Measurements from ENCODE around the gene GUK1. TPM values are rescaled to one million over a fixed set of nuclear protein-coding genes. Genes with fewer than 3 reads are reported as not detected.

GUK1 gene
- total and polyA plus RNA-seq, 2 of the 8 experiments (the other 6 are each of a cell fraction or from before 2014, with no cell fraction given), result 68.5 to 183 TPM

DNA sequence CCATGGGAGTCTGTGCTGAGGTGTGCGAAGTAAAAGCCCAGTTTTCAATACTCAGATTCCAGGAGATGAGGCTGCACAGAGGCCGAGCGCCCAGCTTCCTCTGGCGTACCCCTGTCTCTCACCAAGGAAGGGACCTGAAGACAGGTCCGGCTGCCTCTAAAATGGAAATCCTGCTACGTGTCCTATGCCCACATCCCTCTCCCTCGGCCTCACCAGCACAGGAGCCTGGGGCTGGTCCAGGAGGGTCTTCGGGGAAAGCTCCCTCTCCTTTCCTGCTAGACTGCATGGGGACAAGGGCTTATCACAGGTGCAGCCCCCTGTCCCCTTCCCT lies 31.4 kb upstream of the GUK1 start (continued):
- TF ChIP-seq CHD7 (IDR thresholded peaks at IDR 0.05; ENCODE audit: insufficient replicate concordance, low read length) (no peak), CHD1 (IDR thresholded peaks at IDR 0.05; ENCODE audit: low read depth, low read length) (no peak), RAD21 (IDR thresholded peaks at IDR 0.05 in 1 of 2, conservative IDR thresholded peaks at IDR 0.05 in 1 of 2; ENCODE audit: low read depth in 2 of 2, low read length in 2 of 2) (no peak), SIRT6 (IDR thresholded peaks at IDR 0.05; ENCODE audit: low read length) (no peak), CBX8 (IDR thresholded peaks at IDR 0.05; ENCODE audit: borderline replicate concordance, low read depth, low read length) (no peak), POLR2A (IDR thresholded peaks at IDR 0.05; ENCODE audit: control extremely low read depth in 1 of 2, low read depth in 2 of 2, low read length in 2 of 2) (no peak), TCF12 (IDR thresholded peaks at IDR 0.05; ENCODE audit: low read depth, low read length) (no peak), ZNF274 (IDR thresholded peaks at IDR 0.05; ENCODE audit: borderline replicate concordance, extremely low read depth, low read length) (no peak), BCL11A (IDR thresholded peaks at IDR 0.05; ENCODE audit: low read depth in 2 of 2, low read length in 2 of 2) (no peak), BRCA1 (IDR thresholded peaks at IDR 0.05; ENCODE audit: low read depth, low read length) (no peak), SAP30 (IDR thresholded peaks at IDR 0.05; ENCODE audit: insufficient read depth, insufficient replicate concordance, low read length) (no peak), FOSL1 (IDR thresholded peaks at IDR 0.05; ENCODE audit: insufficient read depth, low read depth, low read length) (no peak), KDM1A (IDR thresholded peaks at IDR 0.05; ENCODE audit: borderline replicate concordance, low read length) (no peak)
